ENCODE results near the gene RSRC1.
A peak's percentile ranks its signal among the peaks of the same experiment; 100 is the strongest.
"Not testable (repeated sequence)": the region's sequence is repeated elsewhere in the genome, so short reads cannot be mapped to it uniquely, and the experiment has no call there.

The RSRC1 gene

GRCh38 chr3:158314426-158315357 is 204.8 kb downstream of the RSRC1 start:
- no peak for DNase-seq

DNA sequence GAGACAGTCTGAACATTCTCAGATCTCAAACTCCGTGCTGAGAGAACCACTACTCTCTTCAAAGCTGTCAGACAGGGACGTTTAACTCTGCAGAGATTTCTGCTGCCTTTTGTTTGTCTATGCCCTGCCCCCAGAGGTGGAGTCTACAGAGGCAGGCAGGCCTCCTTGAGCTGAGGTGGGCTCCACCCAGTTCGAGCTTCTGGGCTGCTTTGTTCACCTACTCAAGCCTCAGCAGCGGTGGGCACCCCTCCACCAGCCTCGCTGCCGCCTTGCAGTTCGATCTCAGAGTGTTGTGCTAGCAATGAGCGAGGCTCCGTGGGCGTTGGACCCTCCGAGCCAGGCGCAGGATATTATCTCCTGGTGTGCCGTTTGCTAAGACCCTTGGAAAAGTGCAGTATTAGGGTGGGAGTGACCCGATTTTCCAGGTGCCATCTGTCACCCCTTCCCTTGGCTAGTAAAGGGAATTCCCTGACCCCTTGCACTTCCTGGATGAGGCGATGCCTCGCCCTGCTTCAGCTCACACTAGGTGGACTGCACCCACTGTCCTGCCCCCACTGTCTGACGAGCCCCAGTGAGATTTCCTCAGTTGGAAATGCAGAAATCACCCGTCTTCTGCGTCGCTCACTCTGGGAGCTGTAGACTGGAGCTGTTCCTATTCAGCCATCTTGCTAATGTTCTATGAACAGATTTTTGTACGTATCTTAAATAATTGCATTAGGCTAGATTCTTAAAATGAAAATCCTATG is 220.0 kb downstream of the RSRC1 start:
- DNase-seq: peak in 6 of 51 donors; percentile 2 to 14 (median 4)

GRCh38 chr3:158330870-158331269 is 221.0 kb downstream of the RSRC1 start:
- no peak for DNase-seq

- DNase-seq: no peak
These were observed 223.8 kb downstream of the RSRC1 start for GRCh38 chr3:158333736-158334135.

DNA sequence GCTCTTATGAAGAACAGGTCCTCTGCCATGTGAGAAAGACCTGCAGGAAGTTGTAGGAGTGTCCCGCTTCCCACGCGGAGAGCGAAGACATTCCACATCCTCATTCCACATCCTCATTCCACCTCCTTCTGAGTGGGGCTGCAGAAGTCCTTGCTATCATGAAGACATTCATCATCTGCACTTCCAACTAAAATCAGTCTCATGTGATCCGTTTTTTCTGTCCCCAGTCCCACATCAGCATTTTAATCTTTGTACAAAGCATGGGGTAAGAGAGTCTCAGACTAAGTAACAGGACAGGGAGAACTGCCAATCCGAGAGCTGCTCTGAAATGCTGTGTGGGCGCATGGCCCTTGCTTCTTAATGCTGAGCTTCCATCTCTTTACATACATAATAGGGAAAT is 227.2 kb downstream of the RSRC1 start:
- no peak for DNase-seq

DNA sequence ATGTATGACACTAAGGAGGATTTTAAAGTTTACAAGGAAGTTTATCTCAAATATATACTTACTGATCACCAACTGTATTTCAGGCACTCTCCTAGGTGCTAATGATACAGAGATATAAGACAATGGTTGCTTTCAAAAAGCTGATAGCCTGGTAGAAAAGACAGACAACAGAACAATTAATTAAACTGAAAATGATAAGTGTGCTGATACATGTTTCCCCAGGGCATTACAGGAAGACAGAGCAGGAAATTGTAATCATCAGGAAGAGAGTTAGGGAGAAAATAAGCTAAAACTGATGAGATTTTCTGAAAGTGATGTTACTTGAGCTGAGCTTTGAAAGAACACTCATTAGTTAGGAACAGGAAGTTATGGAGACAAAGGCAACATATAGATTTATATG is 229.7 kb downstream of the RSRC1 start:
- no peak for DNase-seq

GRCh38 chr3:158340951-158341350 is 231.1 kb downstream of the RSRC1 start:
- not testable (repeated sequence) for DNase-seq

GRCh38 chr3:158347966-158348365 is 238.1 kb downstream of the RSRC1 start:
- no peak for DNase-seq

GRCh38 chr3:158350971-158351370 is 241.1 kb downstream of the RSRC1 start:
- no peak for DNase-seq

- no peak for DNase-seq
These were observed 242.7 kb downstream of the RSRC1 start for GRCh38 chr3:158352551-158352950.

DNA sequence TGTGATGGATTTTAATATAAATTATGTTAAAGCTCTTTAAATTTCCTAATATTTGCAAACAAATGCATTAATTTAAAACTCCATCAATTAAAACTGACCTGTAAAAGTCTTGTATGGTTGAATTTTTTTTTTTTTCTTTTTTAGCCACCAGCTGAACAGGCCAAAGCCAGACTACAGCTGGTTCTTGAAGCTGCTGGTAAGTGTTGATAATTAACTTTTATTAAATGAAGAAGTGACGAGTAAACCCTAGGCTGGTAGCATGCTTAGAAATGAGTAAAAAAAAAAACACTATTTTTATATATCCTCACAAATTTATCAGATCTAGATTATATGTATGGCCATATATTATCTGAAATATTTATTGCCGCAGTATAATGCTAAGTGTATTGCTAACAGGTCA is 244.8 kb downstream of the RSRC1 start:
- no peak for DNase-seq

DNA sequence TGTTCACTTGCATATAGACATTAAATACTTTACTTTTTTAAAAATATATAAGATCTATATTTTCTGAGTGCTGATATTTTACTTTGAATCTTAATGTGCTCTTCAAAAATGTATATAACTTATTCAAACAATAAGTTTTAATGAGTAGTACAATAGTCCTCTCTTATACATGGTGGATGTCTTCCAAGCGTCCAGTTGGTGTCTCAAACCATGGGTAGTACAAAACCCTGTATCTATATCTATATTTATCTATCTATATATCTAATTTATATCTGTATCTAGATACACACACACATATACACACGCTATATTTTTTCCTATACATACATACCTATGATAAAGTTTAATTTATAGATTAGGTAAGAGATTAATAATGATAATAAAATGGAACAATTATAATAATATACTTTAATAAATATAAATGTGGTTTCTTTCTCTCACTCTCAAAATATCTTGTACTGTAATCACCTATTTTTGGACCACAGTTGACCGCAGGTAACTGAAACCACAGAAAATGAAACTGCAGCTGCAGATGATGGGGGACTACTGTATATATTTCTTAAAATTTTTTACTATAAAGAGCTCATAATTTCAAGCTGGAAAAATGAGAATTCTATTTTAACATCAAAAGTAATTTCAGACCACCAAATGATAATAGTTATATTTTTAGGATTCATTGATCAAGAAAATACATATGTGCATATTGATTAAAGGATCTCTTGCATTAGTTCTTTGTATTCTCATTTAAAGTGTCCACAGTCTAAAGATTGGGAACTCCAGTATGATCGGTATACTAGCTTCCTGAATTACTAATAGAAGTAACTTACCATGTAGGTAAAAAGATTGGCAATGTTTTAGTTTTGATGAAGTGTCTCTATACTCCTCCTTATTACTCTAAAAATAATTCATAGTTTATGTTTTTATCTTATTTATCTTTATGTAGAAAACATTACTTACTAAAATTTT is 246.0 kb downstream of the RSRC1 start:
- DNase-seq: no peak

GRCh38 chr3:158359339-158359738 is 249.4 kb downstream of the RSRC1 start:
- DNase-seq: no peak

GRCh38 chr3:158360756-158361448 is 251.0 kb downstream of the RSRC1 start:
- DNase-seq: no peak

DNA sequence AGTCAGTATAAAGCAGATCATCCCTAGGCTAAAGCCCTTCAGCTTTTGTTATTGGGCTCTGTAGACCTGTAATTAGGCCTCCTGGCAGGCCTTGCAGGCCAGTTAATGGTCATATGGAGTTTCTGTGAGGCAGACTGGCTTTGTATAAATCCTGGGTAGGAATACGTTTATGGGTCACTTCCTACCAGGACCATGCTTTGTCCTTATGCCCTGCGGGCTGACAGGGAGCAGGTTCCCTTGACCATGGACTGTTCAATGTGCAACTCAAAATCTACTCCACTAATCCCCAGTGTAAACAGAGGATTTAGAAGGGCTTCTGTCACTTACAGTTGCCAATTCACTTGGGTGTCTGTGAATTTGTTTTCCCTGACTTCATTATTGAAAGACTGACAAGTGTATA is 258.4 kb downstream of the RSRC1 start:
- DNase-seq: no peak

DNA sequence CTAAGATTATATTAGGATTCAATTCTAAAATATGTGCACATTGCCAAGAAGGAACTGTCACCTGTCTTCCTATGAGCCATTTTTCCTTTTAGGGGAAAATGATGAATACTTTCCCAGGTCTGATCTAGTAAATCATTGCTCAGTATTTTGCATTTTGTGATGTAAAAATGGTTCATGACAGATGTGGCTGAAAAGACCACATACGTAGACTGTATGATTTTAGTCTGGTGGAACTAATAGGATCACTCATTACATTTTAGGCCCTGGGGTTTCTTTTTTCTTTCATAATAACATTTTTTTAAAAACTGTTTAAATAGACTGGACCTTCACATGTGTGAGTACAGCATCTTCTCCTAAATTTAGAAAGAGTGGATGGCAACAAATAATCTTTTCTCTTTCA is 259.4 kb downstream of the RSRC1 start:
- DNase-seq: no peak

GRCh38 chr3:158379517-158379916 is 269.6 kb downstream of the RSRC1 start:
- DNase-seq: no peak

DNA sequence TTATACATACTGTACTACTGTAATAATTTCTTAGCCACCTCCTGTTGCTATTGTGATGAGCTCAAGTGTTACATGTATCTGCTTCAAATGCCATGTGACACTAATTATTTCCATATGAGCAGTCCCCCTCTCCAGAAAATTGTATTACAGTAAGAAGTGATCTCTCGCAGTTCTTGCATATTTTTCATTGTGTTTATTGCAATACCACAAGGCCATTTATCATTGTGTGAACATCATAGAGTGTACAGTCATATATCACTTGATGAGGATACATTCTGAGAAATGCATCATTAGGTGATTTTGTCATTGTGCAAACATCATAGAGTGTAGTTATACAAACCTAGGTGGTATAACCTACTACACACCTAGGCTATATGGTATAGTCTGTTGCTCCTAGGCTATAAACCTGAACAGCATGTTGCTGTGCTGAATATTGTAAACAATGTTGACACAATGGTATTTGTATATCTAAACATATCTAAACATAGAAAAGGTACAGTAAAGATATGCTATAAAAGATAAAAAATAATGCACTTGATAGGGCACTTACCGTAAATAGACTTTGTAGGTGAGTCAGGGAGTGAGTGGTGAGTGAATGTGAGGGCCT is 271.5 kb downstream of the RSRC1 start:
- no peak for DNase-seq

GRCh38 chr3:158382479-158382878 is 272.6 kb downstream of the RSRC1 start:
- no peak for DNase-seq

DNA sequence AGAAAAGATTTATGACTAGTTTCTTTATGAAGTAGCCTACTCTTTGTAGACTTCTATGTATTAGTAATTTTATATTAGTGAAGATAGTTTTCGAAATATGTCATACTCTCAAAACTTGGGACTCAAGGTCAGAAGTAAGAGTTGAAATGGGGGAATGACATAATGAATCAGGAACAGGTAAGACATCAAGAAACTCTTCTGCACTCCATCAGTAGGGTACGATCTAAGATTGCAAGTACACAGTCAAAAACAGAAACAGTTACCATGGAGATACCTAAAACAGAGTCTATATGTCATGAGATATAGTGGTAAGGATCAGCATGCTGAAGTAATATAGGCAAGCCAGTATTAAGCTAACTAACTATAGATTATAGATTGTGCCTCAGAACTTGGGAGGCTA is 274.1 kb downstream of the RSRC1 start:
- DNase-seq: no peak
